ENCODE results near the gene NSMCE3. TPM values are rescaled to one million over a fixed set of nuclear protein-coding genes. Genes with fewer than 3 reads are reported as not detected.
A peak's percentile ranks its signal among the peaks of the same experiment; 100 is the strongest.

The NSMCE3 gene
- total and polyA plus RNA-seq, 2 experiments from 2014 or later = 9.7 to 10.0 TPM

DNA sequence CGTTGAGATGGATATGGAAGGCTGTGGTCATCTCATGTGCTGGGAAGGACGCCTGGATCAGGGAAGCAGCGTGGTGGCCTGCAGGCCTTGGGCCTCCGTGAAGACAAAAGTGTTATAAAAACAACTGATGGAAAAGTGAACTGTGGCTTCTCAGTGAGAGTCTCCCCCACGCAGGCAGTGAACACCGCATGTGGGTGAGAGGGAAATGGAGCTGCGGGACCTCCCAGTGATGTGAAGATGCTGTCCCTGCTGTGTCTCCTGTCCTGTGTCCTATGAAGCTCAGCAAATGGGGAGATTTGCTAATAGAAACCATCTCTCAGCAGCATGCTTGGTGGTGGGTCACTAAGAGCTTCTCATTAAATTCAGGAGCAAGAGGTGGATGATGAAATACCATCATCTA, 25.1 kb downstream of the NSMCE3 start:
- no peaks in the 10 kb centered on the region for H3K36me3 ChIP-seq (ENCODE audit: insufficient read depth)
- no peak overlapping the region for H2AFZ ChIP-seq
- Mint-ChIP-seq H3K27me3 (ENCODE audit: insufficient read depth, low read depth, poor library complexity) (no peaks in the 10 kb centered on the region), H3K4me1 (peaks cover 33% of the 10 kb centered on the region), H3K4me3 (no peak overlapping the region), H3K36me3 (ENCODE audit: low read depth) (no peaks in the 10 kb centered on the region), H3K27ac (peak overlapping the region; percentile 10), H3K9me3 (no peaks in the 10 kb centered on the region)
- H4K20me1 ChIP-seq (replicated peaks; ENCODE audit: insufficient read depth) = no peaks in the 10 kb centered on the region
- no peak for ATAC-seq
- H3K4me2 ChIP-seq = no peak overlapping the region
- no peaks in the 10 kb centered on the region for H3K27me3 ChIP-seq (ENCODE audit: insufficient read depth)
- TF ChIP-seq, protein P1, sequence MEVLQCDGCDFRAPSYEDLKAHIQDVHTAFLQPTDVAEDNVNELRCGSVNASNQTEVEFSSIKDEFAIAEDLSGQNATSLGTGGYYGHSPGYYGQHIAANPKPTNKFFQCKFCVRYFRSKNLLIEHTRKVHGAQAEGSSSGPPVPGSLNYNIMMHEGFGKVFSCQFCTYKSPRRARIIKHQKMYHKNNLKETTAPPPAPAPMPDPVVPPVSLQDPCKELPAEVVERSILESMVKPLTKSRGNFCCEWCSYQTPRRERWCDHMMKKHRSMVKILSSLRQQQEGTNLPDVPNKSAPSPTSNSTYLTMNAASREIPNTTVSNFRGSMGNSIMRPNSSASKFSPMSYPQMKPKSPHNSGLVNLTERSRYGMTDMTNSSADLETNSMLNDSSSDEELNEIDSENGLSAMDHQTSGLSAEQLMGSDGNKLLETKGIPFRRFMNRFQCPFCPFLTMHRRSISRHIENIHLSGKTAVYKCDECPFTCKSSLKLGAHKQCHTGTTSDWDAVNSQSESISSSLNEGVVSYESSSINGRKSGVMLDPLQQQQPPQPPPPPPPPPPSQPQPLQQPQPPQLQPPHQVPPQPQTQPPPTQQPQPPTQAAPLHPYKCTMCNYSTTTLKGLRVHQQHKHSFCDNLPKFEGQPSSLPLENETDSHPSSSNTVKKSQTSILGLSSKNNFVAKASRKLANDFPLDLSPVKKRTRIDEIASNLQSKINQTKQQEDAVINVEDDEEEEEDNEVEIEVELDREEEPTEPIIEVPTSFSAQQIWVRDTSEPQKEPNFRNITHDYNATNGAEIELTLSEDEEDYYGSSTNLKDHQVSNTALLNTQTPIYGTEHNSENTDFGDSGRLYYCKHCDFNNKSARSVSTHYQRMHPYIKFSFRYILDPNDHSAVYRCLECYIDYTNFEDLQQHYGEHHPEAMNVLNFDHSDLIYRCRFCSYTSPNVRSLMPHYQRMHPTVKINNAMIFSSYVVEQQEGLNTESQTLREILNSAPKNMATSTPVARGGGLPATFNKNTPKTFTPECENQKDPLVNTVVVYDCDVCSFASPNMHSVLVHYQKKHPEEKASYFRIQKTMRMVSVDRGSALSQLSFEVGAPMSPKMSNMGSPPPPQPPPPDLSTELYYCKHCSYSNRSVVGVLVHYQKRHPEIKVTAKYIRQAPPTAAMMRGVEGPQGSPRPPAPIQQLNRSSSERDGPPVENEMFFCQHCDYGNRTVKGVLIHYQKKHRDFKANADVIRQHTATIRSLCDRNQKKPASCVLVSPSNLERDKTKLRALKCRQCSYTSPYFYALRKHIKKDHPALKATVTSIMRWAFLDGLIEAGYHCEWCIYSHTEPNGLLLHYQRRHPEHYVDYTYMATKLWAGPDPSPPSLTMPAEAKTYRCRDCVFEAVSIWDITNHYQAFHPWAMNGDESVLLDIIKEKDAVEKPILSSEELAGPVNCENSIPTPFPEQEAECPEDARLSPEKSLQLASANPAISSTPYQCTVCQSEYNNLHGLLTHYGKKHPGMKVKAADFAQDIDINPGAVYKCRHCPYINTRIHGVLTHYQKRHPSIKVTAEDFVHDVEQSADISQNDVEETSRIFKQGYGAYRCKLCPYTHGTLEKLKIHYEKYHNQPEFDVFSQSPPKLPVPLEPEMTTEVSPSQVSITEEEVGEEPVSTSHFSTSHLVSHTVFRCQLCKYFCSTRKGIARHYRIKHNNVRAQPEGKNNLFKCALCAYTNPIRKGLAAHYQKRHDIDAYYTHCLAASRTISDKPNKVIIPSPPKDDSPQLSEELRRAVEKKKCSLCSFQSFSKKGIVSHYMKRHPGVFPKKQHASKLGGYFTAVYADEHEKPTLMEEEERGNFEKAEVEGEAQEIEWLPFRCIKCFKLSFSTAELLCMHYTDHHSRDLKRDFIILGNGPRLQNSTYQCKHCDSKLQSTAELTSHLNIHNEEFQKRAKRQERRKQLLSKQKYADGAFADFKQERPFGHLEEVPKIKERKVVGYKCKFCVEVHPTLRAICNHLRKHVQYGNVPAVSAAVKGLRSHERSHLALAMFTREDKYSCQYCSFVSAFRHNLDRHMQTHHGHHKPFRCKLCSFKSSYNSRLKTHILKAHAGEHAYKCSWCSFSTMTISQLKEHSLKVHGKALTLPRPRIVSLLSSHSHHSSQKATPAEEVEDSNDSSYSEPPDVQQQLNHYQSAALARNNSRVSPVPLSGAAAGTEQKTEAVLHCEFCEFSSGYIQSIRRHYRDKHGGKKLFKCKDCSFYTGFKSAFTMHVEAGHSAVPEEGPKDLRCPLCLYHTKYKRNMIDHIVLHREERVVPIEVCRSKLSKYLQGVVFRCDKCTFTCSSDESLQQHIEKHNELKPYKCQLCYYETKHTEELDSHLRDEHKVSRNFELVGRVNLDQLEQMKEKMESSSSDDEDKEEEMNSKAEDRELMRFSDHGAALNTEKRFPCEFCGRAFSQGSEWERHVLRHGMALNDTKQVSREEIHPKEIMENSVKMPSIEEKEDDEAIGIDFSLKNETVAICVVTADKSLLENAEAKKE (CRISPR knock-in tag; IDR thresholded peaks at IDR 0.05) = no peak
- TF ChIP-seq STAT1 (IDR thresholded peaks at IDR 0.05; ENCODE audit: unreplicated experiment) = no peak
- H3K4me1 ChIP-seq (ENCODE audit: insufficient read depth) = peaks cover 5% of the 10 kb centered on the region; the same call in 1 of the 2 replicates
- no peak for DNase-seq (ENCODE audit: low spot score)
- H3K79me2 ChIP-seq (replicated peaks; ENCODE audit: insufficient read depth) = no peaks in the 10 kb centered on the region
- no peaks in the 10 kb centered on the region for H3F3A ChIP-seq (replicated peaks; ENCODE audit: low read depth)
- no peak overlapping the region for H3K4me3 ChIP-seq
- H3K27ac ChIP-seq (ENCODE audit: low read depth) = no peak overlapping the region; the same call in 1 of the 2 replicates
- H3K9me2 ChIP-seq (ENCODE audit: insufficient read depth) = no peaks in the 10 kb centered on the region

DNA sequence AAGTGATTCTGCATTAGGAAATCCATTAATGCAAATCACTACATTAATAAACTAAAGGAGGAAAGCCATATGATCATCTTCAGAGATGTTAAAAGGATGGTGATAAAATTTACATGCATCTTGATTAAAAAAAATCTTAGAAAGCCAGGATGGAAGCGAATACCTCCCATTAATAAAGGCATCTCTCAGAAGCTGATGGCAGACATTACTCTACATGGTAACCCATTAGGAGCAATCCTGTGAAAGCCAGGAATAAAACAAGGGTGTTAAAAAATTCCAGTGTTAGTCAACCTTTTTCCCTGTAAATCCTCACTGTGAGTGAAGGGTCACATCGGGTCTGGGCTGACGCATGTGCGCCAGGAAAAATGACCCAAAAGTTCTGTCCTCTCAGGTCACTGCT, 25.5 kb downstream of the NSMCE3 start:
- no peaks in the 10 kb centered on the region for H3K36me3 Mint-ChIP-seq (ENCODE audit: low read depth)
- H3K4me1 Mint-ChIP-seq = peaks cover 37% of the 10 kb centered on the region

More for the DNA sequence above, 25.5 kb downstream of the NSMCE3 start:
- no peaks in the 10 kb centered on the region for H3K36me3 ChIP-seq (ENCODE audit: insufficient read depth)
- no peaks in the 10 kb centered on the region for H3K9me2 ChIP-seq (ENCODE audit: insufficient read depth)
- H3K79me2 ChIP-seq (replicated peaks; ENCODE audit: insufficient read depth) = no peaks in the 10 kb centered on the region
- Mint-ChIP-seq H3K27me3 (ENCODE audit: insufficient read depth, low read depth, poor library complexity) (no peaks in the 10 kb centered on the region), H3K9me3 (no peaks in the 10 kb centered on the region), H3K4me3 (no peak overlapping the region), H3K27ac (0 out of 2 replicates have a peak overlapping the region, but pooled peaks have one; percentile 10)
- H3K27me3 ChIP-seq (ENCODE audit: insufficient read depth) = no peaks in the 10 kb centered on the region
- H3K4me2 ChIP-seq = no peak overlapping the region
- TF ChIP-seq ZNF114 (CRISPR knock-in tag; IDR thresholded peaks at IDR 0.05) = no peak
- H2AFZ ChIP-seq = no peak overlapping the region
- DNase-seq (ENCODE audit: low spot score) (no peak), ATAC-seq (no peak)
- H4K20me1 ChIP-seq (replicated peaks; ENCODE audit: insufficient read depth) = no peaks in the 10 kb centered on the region
- H3K27ac ChIP-seq (ENCODE audit: low read depth) = no peak overlapping the region; the same call in 1 of the 2 replicates
- peaks cover 5% of the 10 kb centered on the region; the same call in 1 of the 2 replicates for H3K4me1 ChIP-seq (ENCODE audit: insufficient read depth)
- no peak overlapping the region for H3K4me3 ChIP-seq
- H3F3A ChIP-seq (replicated peaks; ENCODE audit: low read depth) = no peaks in the 10 kb centered on the region

Measured in GM23338 (cell line).